HEK293 (cell line): ENCODE data around the gene PLAAT4.
A peak's percentile ranks its signal among the peaks of the same experiment; 100 is the strongest.

Source experiments
- CTCF ChIA-PET: fragments of 350-600 bp; formaldehyde crosslinking; extraction: SDS; loops from one replicate; lab custom pipeline; 2021; ENCODE audit warnings: antibody characterized with exemption; lab: Yijun Ruan, JAX
- POLR2A ChIA-PET: fragments of 300-600 bp; formaldehyde crosslinking; extraction: SDS; loops from one replicate; lab custom pipeline; 2020; ENCODE audit warnings: antibody characterized with exemption, inconsistent platforms; lab: Yijun Ruan, JAX
- H3K27ac ChIP-seq: fragments of 200-500 bp; sonication (Bioruptor generic); 2 replicates; pipeline ENCODE4 v1.5.1; 2014; ENCODE audit warnings: low read depth, low read length, control low read depth, inconsistent platforms; ENCODE audit errors: extremely low read depth
- H3K36me3 ChIP-seq, 2 experiments: fragments of 200-500 bp in 1 of 2; sonication (Bioruptor generic) in 1 of 2; 1 replicate in 1 of 2; 2 replicates in 1 of 2; pipeline ENCODE4 v1.5.1; 2014 to 2017; ENCODE audit warnings: inconsistent platforms in 2 of 2, low read length in 2 of 2; ENCODE audit not compliant: control insufficient read depth in 2 of 2, insufficient read depth in 1 of 2
- H3K4me1 ChIP-seq: fragments of 200-500 bp; sonication (Bioruptor generic); 2 replicates; pipeline ENCODE4 v1.5.1; 2014; ENCODE audit warnings: mild to moderate bottlenecking, low read length, inconsistent platforms; ENCODE audit not compliant: control insufficient read depth, insufficient read depth
- H3K4me3 ChIP-seq: 2 replicates; pipeline ENCODE4 v1.5.1; 2011; ENCODE audit warnings: low read depth, mild to moderate bottlenecking, control low read depth, low read length, moderate library complexity
- H3K9me3 ChIP-seq: fragments of 200-500 bp; sonication (Bioruptor generic); 2 replicates; pipeline ENCODE4 v1.5.1; 2014; ENCODE audit warnings: low read depth, low read length, inconsistent platforms; ENCODE audit not compliant: control insufficient read depth, insufficient read depth
- BCL11B ChIP-seq: fragments of 450-650 bp; formaldehyde crosslinking; IDR thresholded peaks from 2 replicates; pipeline ENCODE4 v1.5.1; 2016; ENCODE audit warnings: low read depth, missing biosample characterization, missing genetic modification characterization
- MYNN ChIP-seq: fragments of 450-650 bp; formaldehyde crosslinking; IDR thresholded peaks from 2 replicates; pipeline ENCODE4 v1.5.1; 2016; ENCODE audit warnings: missing biosample characterization, missing genetic modification characterization, borderline replicate concordance
- REPIN1 ChIP-seq: fragments of 450-650 bp; formaldehyde crosslinking; IDR thresholded peaks from 2 replicates; pipeline ENCODE4 v1.5.1; 2017; ENCODE audit warnings: missing biosample characterization, missing genetic modification characterization, low read depth
- REST ChIP-seq: fragments of 450-650 bp; formaldehyde crosslinking; IDR thresholded peaks from 2 replicates; pipeline ENCODE4 v1.5.1; 2016; ENCODE audit warnings: missing biosample characterization, missing genetic modification characterization
- SCRT2 ChIP-seq: fragments of 450-650 bp; formaldehyde crosslinking; IDR thresholded peaks from 2 replicates; pipeline ENCODE4 v1.5.1; 2016; ENCODE audit warnings: missing biosample characterization, missing genetic modification characterization
- SP2 ChIP-seq: fragments of 450-650 bp; formaldehyde crosslinking; IDR thresholded peaks from 2 replicates; pipeline ENCODE4 v1.5.1; 2016; ENCODE audit warnings: missing biosample characterization, missing genetic modification characterization
- ZNF138 ChIP-seq: fragments of 450-650 bp; formaldehyde crosslinking; IDR thresholded peaks from 2 replicates; pipeline ENCODE4 v1.5.1; 2016; ENCODE audit warnings: missing biosample characterization, missing genetic modification characterization, borderline replicate concordance
- ZNF2 ChIP-seq: fragments of 450-650 bp; formaldehyde crosslinking; IDR thresholded peaks from 2 replicates; pipeline ENCODE4 v1.5.1; 2016; ENCODE audit warnings: missing biosample characterization, missing genetic modification characterization
- ZNF211 ChIP-seq: fragments of 450-650 bp; formaldehyde crosslinking; IDR thresholded peaks from 2 replicates; pipeline ENCODE4 v1.5.1; 2016; ENCODE audit warnings: low read depth, missing biosample characterization, missing genetic modification characterization
- ZNF23 ChIP-seq: fragments of 450-650 bp; formaldehyde crosslinking; IDR thresholded peaks from 2 replicates; pipeline ENCODE4 v1.5.1; 2016; ENCODE audit warnings: missing biosample characterization, missing genetic modification characterization, borderline replicate concordance
- ZNF423 ChIP-seq: fragments of 450-650 bp; formaldehyde crosslinking; IDR thresholded peaks from 2 replicates; pipeline ENCODE4 v1.5.1; 2016; ENCODE audit warnings: missing biosample characterization, missing genetic modification characterization
- ZNF544 ChIP-seq: fragments of 450-650 bp; formaldehyde crosslinking; IDR thresholded peaks from 2 replicates; pipeline ENCODE4 v1.5.0; 2017; ENCODE audit warnings: missing biosample characterization, missing genetic modification characterization
- ZNF548 ChIP-seq: fragments of 450-650 bp; formaldehyde crosslinking; IDR thresholded peaks from 2 replicates; pipeline ENCODE4 v1.5.1; 2016; ENCODE audit warnings: missing biosample characterization, missing genetic modification characterization
- ZNF555 ChIP-seq: fragments of 450-650 bp; formaldehyde crosslinking; conservative IDR thresholded peaks from 2 replicates; pipeline ENCODE4 v1.5.1; 2017; ENCODE audit warnings: missing biosample characterization, mild to moderate bottlenecking, missing genetic modification characterization, inconsistent platforms
- ZNF561 ChIP-seq: fragments of 450-650 bp; IDR thresholded peaks from 2 replicates; pipeline ENCODE4 v1.5.1; 2018; ENCODE audit warnings: missing biosample characterization, missing genetic modification characterization, borderline replicate concordance
- ZNF654 ChIP-seq: fragments of 450-650 bp; formaldehyde crosslinking; IDR thresholded peaks from 2 replicates; pipeline ENCODE4 v1.5.1; 2016; ENCODE audit warnings: low read depth, missing biosample characterization, missing genetic modification characterization
- ZSCAN23 ChIP-seq: fragments of 450-650 bp; formaldehyde crosslinking; IDR thresholded peaks from 2 replicates; pipeline ENCODE4 v1.5.1; 2016; ENCODE audit warnings: missing biosample characterization, missing genetic modification characterization
- TF ChIP-seq, protein P1 (sequence below): fragments of 450-650 bp; formaldehyde crosslinking; IDR thresholded peaks from 2 replicates; pipeline ENCODE4 v1.5.1; 2016; ENCODE audit warnings: missing biosample characterization, missing genetic modification characterization

The PLAAT4 gene

GRCh38 chr11:63589000-63589399, 52.4 kb downstream of the PLAAT4 start:
- CTCF ChIA-PET = interaction anchor here (0.7 to 1.4 kb wide), 2 partner anchors 12 to 77 kb away, joined by 3 read pairs; no protein-coding TSS in a partner anchor
- Histone ChIP-seq H3K36me3 (peaks cover 0 to 33% of the 10 kb centered on the region in 2 experiments; a peak in 1 of 3 replicates), H3K4me1 (no peaks in the 10 kb centered on the region), H3K27ac (no peak overlapping the region), H3K4me3 (no peak overlapping the region), H3K9me3 (no peaks in the 10 kb centered on the region)
- POLR2A ChIA-PET = no interaction called here
- TF ChIP-seq ZNF548 (tag by site-specific recombination) (no peak), SP2 (no peak), ZNF211 (tag by site-specific recombination) (no peak), ZNF423 (tag by site-specific recombination) (no peak), ZNF23 (tag by site-specific recombination) (no peak), ZSCAN23 (no peak), ZNF2 (tag by site-specific recombination) (no peak), MYNN (tag by site-specific recombination) (no peak), BCL11B (no peak)

GRCh38 chr11:63590024-63590788, 53.6 kb downstream of the PLAAT4 start:
- ChIA-PET POLR2A (no interaction called here), CTCF (interaction anchor here (1.2 to 1.4 kb wide), 2 partner anchors 11 to 49 kb away, joined by 3 read pairs; no protein-coding TSS in a partner anchor)
- Histone ChIP-seq H3K36me3 (peaks cover 0 to 32% of the 10 kb centered on the region in 2 experiments; a peak in 1 of 3 replicates), H3K4me1 (no peaks in the 10 kb centered on the region), H3K9me3 (no peaks in the 10 kb centered on the region), H3K4me3 (no peak overlapping the region), H3K27ac (no peak overlapping the region)
- 0 out of 2 replicates have a peak, but pooled peaks have one; percentile 30 for TF ChIP-seq SCRT2 (tag by site-specific recombination)
- no peak for TF ChIP-seq REPIN1 (tag by site-specific recombination)
- no peak for TF ChIP-seq ZNF544 (tag by site-specific recombination)
- no peak for TF ChIP-seq ZNF555

- TF ChIP-seq ZNF561 (tag by site-specific recombination) = no peak
- TF ChIP-seq, protein P1, sequence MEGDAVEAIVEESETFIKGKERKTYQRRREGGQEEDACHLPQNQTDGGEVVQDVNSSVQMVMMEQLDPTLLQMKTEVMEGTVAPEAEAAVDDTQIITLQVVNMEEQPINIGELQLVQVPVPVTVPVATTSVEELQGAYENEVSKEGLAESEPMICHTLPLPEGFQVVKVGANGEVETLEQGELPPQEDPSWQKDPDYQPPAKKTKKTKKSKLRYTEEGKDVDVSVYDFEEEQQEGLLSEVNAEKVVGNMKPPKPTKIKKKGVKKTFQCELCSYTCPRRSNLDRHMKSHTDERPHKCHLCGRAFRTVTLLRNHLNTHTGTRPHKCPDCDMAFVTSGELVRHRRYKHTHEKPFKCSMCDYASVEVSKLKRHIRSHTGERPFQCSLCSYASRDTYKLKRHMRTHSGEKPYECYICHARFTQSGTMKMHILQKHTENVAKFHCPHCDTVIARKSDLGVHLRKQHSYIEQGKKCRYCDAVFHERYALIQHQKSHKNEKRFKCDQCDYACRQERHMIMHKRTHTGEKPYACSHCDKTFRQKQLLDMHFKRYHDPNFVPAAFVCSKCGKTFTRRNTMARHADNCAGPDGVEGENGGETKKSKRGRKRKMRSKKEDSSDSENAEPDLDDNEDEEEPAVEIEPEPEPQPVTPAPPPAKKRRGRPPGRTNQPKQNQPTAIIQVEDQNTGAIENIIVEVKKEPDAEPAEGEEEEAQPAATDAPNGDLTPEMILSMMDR (tag by site-specific recombination) = 0 out of 2 replicates have a peak, but pooled peaks have one; percentile 11
- TF ChIP-seq REST (tag by site-specific recombination) = peak; percentile 84
- TF ChIP-seq ZNF654 = peak; percentile 34; the same call in 1 of the 2 replicates
- no peak for TF ChIP-seq ZNF138
- ChIA-PET CTCF (interaction anchor here (0.6 to 2.3 kb wide), 8 partner anchors 27 to 575 kb away, joined by 3 to 10 read pairs (median 4); no protein-coding TSS in a partner anchor), POLR2A (no interaction called here)
- Histone ChIP-seq H3K36me3 (peaks cover 0 to 39% of the 10 kb centered on the region in 2 experiments; a peak in 1 of 3 replicates), H3K27ac (no peak overlapping the region), H3K4me3 (no peak overlapping the region), H3K9me3 (no peaks in the 10 kb centered on the region), H3K4me1 (no peaks in the 10 kb centered on the region)
These were observed 56.4 kb downstream of the PLAAT4 start for GRCh38 chr11:63592975-63593395.
